WTC11 (cell line): ENCODE measurements around the gene NDN. TPM values are rescaled to one million over a fixed set of nuclear protein-coding genes. Genes with fewer than 3 reads are reported as not detected.
A peak's percentile ranks its signal among the peaks of the same experiment; 100 is the strongest.

Source experiments
- ATAC-seq: fragments of 200-7000 bp; cut with Tn5 transposase; 2 replicates; pipeline ENCODE4 v1.10.0; 2021; ENCODE audit warnings: mild to moderate bottlenecking, moderate library complexity
- CTCF ChIA-PET: fragments of 300-600 bp; sonication (Branson Sonifier 250); formaldehyde crosslinking; loops from one replicate; lab custom pipeline; 2021; ENCODE audit warnings: antibody characterized with exemption; lab: Charles Lee
- POLR2A ChIA-PET: fragments of 350-600 bp; sonication (Branson Sonifier 250); formaldehyde crosslinking; loops from one replicate; lab custom pipeline; 2021; ENCODE audit warnings: antibody characterized with exemption; lab: Charles Lee
- DNase-seq: peaks from one replicate; pipeline ENCODE4 v3.0.0; 2021; ENCODE audit warnings: low spot score
- H3K27ac Mint-ChIP-seq: 2 replicates; pipeline ENCODE4 v1.8.0; 2021; ENCODE audit warnings: mixed read lengths
- H3K27me3 Mint-ChIP-seq: 2 replicates; pipeline ENCODE4 v1.8.0; 2021; ENCODE audit warnings: low read depth, mild to moderate bottlenecking, moderate library complexity, mixed read lengths
- H3K36me3 Mint-ChIP-seq: 2 replicates; pipeline ENCODE4 v1.8.0; 2021; ENCODE audit warnings: mixed read lengths
- H3K4me1 Mint-ChIP-seq: 2 replicates; pipeline ENCODE4 v1.8.0; 2022; ENCODE audit warnings: mixed read lengths
- H3K4me3 Mint-ChIP-seq: 2 replicates; pipeline ENCODE4 v1.8.0; 2021; ENCODE audit warnings: mild to moderate bottlenecking, moderate library complexity, mixed read lengths
- H3K9me3 Mint-ChIP-seq: 2 replicates; pipeline ENCODE4 v1.8.0; 2021; ENCODE audit warnings: mixed read lengths
- AR ChIP-seq: fragments of 250-450 bp; sonication (Bioruptor Pico); IDR thresholded peaks from 2 replicates; pipeline ENCODE4 v1.9.0; 2021; ENCODE audit warnings: mild to moderate bottlenecking
- ATF3 ChIP-seq: sonication (generic); formaldehyde crosslinking; conservative IDR thresholded peaks from 2 replicates; pipeline ENCODE4 v1.8.1; 2022; ENCODE audit warnings: mild to moderate bottlenecking, missing genetic modification reagents
- ELF4 ChIP-seq: sonication (generic); formaldehyde crosslinking; IDR thresholded peaks from 2 replicates; pipeline ENCODE4 v1.8.1; 2022; ENCODE audit warnings: low read depth, mild to moderate bottlenecking, moderate library complexity, missing genetic modification reagents
- GTF2I ChIP-seq: fragments of 250-450 bp; sonication (Bioruptor Pico); conservative IDR thresholded peaks from 2 replicates; pipeline ENCODE4 v1.4.0; 2021; ENCODE audit warnings: mild to moderate bottlenecking
- JUN ChIP-seq: sonication (generic); formaldehyde crosslinking; IDR thresholded peaks from 2 replicates; pipeline ENCODE4 v1.8.0; 2023; ENCODE audit warnings: mild to moderate bottlenecking, missing genetic modification reagents
- KAT7 ChIP-seq: sonication (generic); formaldehyde crosslinking; IDR thresholded peaks from 2 replicates; pipeline ENCODE4 v1.8.1; 2023; ENCODE audit warnings: missing genetic modification reagents, mild to moderate bottlenecking, borderline replicate concordance
- NR2C2 ChIP-seq: sonication (generic); formaldehyde crosslinking; IDR thresholded peaks from 2 replicates; pipeline ENCODE4 v1.8.0; 2022; ENCODE audit warnings: mild to moderate bottlenecking, missing genetic modification reagents
- PRRX2 ChIP-seq: fragments of 250-450 bp; sonication (Bioruptor Pico); IDR thresholded peaks from 2 replicates; pipeline ENCODE4 v1.8.0; 2021; ENCODE audit warnings: mild to moderate bottlenecking
- TCF7 ChIP-seq: sonication (generic); formaldehyde crosslinking; IDR thresholded peaks from 2 replicates; pipeline ENCODE4 v1.8.0; 2022; ENCODE audit warnings: mild to moderate bottlenecking, low read depth, missing genetic modification reagents, moderate library complexity
- TEAD1 ChIP-seq: sonication (generic); formaldehyde crosslinking; IDR thresholded peaks from 2 replicates; pipeline ENCODE4 v1.8.0; 2022; ENCODE audit warnings: mild to moderate bottlenecking, missing genetic modification reagents
- TP53 ChIP-seq: sonication (generic); formaldehyde crosslinking; IDR thresholded peaks from 2 replicates; pipeline ENCODE4 v1.8.1; 2023; ENCODE audit warnings: mild to moderate bottlenecking, missing genetic modification reagents
- ZBTB21 ChIP-seq: sonication (generic); formaldehyde crosslinking; IDR thresholded peaks from 2 replicates; pipeline ENCODE4 v1.8.1; 2023; ENCODE audit warnings: mild to moderate bottlenecking, missing genetic modification reagents, borderline replicate concordance
- ZNF121 ChIP-seq: sonication (generic); formaldehyde crosslinking; IDR thresholded peaks from 2 replicates; pipeline ENCODE4 v1.8.0; 2023; ENCODE audit warnings: missing genetic modification reagents
- ZNF232 ChIP-seq: sonication (generic); formaldehyde crosslinking; IDR thresholded peaks from 2 replicates; pipeline ENCODE4 v1.8.0; 2022; ENCODE audit warnings: mild to moderate bottlenecking, missing genetic modification reagents
- ZNF263 ChIP-seq: sonication (generic); formaldehyde crosslinking; IDR thresholded peaks from 2 replicates; pipeline ENCODE4 v1.8.1; 2022; ENCODE audit warnings: low read depth, mild to moderate bottlenecking, moderate library complexity, missing genetic modification reagents
- ZNF317 ChIP-seq: sonication (generic); formaldehyde crosslinking; IDR thresholded peaks from 2 replicates; pipeline ENCODE4 v1.8.1; 2023; ENCODE audit warnings: low read depth, mild to moderate bottlenecking, moderate library complexity, missing genetic modification reagents, borderline replicate concordance
- ZNF396 ChIP-seq: fragments of 250-450 bp; sonication (Bioruptor Pico); IDR thresholded peaks from 2 replicates; pipeline ENCODE4 v1.8.0; 2021; ENCODE audit warnings: mild to moderate bottlenecking, moderate library complexity, borderline replicate concordance
- total RNA-seq: library from RNA; stranded (reverse); gene quantifications from 3 replicates; pipeline ENCODE4 v1.2.3, GENCODE V29; 2021
- TF ChIP-seq, protein P1 (sequence below): sonication (generic); formaldehyde crosslinking; IDR thresholded peaks from 2 replicates; pipeline ENCODE4 v1.8.1; 2023; ENCODE audit warnings: mild to moderate bottlenecking, missing genetic modification reagents, moderate library complexity
- TF ChIP-seq, protein P2 (sequence below): sonication (generic); formaldehyde crosslinking; IDR thresholded peaks from 2 replicates; pipeline ENCODE4 v1.8.1; 2022; ENCODE audit warnings: mild to moderate bottlenecking, missing genetic modification reagents, moderate library complexity, borderline replicate concordance

Gene NDN
- total RNA-seq, 1 experiment from 2014 or later, result 40.0 TPM

GRCh38 chr15:23647001-23647295 is 40.2 kb downstream of the NDN start (continued):
- TF ChIP-seq ZNF317 (no peak), KAT7 (no peak), TP53 (CRISPR knock-in tag) (no peak), ZBTB21 (no peak), NR2C2 (CRISPR knock-in tag) (no peak)
- TF ChIP-seq, protein P1, sequence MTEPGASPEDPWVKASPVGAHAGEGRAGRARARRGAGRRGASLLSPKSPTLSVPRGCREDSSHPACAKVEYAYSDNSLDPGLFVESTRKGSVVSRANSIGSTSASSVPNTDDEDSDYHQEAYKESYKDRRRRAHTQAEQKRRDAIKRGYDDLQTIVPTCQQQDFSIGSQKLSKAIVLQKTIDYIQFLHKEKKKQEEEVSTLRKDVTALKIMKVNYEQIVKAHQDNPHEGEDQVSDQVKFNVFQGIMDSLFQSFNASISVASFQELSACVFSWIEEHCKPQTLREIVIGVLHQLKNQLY (CRISPR knock-in tag), result no peak
- TF ChIP-seq, protein P2, sequence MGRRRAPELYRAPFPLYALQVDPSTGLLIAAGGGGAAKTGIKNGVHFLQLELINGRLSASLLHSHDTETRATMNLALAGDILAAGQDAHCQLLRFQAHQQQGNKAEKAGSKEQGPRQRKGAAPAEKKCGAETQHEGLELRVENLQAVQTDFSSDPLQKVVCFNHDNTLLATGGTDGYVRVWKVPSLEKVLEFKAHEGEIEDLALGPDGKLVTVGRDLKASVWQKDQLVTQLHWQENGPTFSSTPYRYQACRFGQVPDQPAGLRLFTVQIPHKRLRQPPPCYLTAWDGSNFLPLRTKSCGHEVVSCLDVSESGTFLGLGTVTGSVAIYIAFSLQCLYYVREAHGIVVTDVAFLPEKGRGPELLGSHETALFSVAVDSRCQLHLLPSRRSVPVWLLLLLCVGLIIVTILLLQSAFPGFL (CRISPR knock-in tag), result no peak
- TF ChIP-seq, all 79 proteins: peak for 0

- Mint-ChIP-seq H3K4me3 (peak overlapping the region; percentile 72), H3K36me3 (peaks cover 21% of the 10 kb centered on the region), H3K27me3 (peaks cover 7% of the 10 kb centered on the region; the same call in 1 of the 2 replicates)
- POLR2A ChIA-PET, result no interaction called here
- no peak for TF ChIP-seq PRRX2 (CRISPR knock-in tag)
- TF ChIP-seq, all 79 proteins: peak for 0
- ATAC-seq (no peak), DNase-seq (no peak)
- Mint-ChIP-seq H3K4me1 (peaks cover 15% of the 10 kb centered on the region), H3K9me3 (peaks cover 25% of the 10 kb centered on the region), H3K27ac (no peak overlapping the region)
- CTCF ChIA-PET, result interaction anchor here (1.2 to 1.8 kb wide), 8 partner anchors 17 to 232 kb away, joined by 3 to 12 read pairs (median 6); no protein-coding TSS in a partner anchor
Observed at GRCh38 chr15:23646165-23647000, 40.7 kb downstream of the NDN start.

- CTCF ChIA-PET, result interaction anchor here (0.6 to 1.6 kb wide), 7 partner anchors 17 to 233 kb away, joined by 3 to 12 read pairs (median 6); no protein-coding TSS in a partner anchor
- peak; percentile 56 for ATAC-seq
- H3K4me3 Mint-ChIP-seq, result peak overlapping the region; percentile 40
- no peak for TF ChIP-seq AR (CRISPR knock-in tag)
- TF ChIP-seq ZNF232 (CRISPR knock-in tag), result no peak
- no peak for TF ChIP-seq ZNF121 (CRISPR knock-in tag)
- no peak for TF ChIP-seq ZNF263
- TF ChIP-seq ELF4, result no peak
- TF ChIP-seq TEAD1 (CRISPR knock-in tag), result no peak
- TF ChIP-seq TCF7 (CRISPR knock-in tag), result no peak
- TF ChIP-seq JUN (CRISPR knock-in tag), result no peak
- TF ChIP-seq ATF3 (CRISPR knock-in tag), result no peak
- TF ChIP-seq GTF2I (CRISPR knock-in tag), result no peak
- TF ChIP-seq KAT7, result no peak
- no peak for TF ChIP-seq ZNF396 (CRISPR knock-in tag)
- no peak for TF ChIP-seq ZBTB21
- TF ChIP-seq, all 79 proteins: peak for 0
- Mint-ChIP-seq H3K36me3 (peaks cover 21% of the 10 kb centered on the region), H3K9me3 (peaks cover 21% of the 10 kb centered on the region), H3K27ac (no peak overlapping the region), H3K27me3 (peaks cover 7% of the 10 kb centered on the region; the same call in 1 of the 2 replicates), H3K4me1 (peaks cover 12% of the 10 kb centered on the region)
- POLR2A ChIA-PET, result no interaction called here
- DNase-seq, result peak; percentile 50
Observed at GRCh38 chr15:23645371-23646164, 41.5 kb downstream of the NDN start.
